H1 (cell line): ENCODE results near the gene HELT. TPM values are rescaled to one million over a fixed set of nuclear protein-coding genes. Genes with fewer than 3 reads are reported as not detected.

Source experiments
- ASH2L ChIP-seq: fragments of 200-600, 300-600 bp; sonication (generic); IDR thresholded peaks from one replicate; pipeline ENCODE4 v1.7.1; 2017; ENCODE audit warnings: low read length
- BACH1 ChIP-seq: IDR thresholded peaks from 2 replicates; pipeline ENCODE4 v1.6.1; 2012; ENCODE audit warnings: low read length, improper control_type of control experiment
- CBX5 ChIP-seq: fragments of 300-800, 300-1000 bp; sonication (generic); IDR thresholded peaks from 2 replicates; pipeline ENCODE4 v1.7.1; 2016; ENCODE audit warnings: antibody characterized with exemption, low read length, low read depth
- CEBPB ChIP-seq: IDR thresholded peaks from 2 replicates; pipeline ENCODE4 v1.6.1; 2012; ENCODE audit warnings: low read depth, low read length
- CHD2 ChIP-seq: IDR thresholded peaks from 2 replicates; pipeline ENCODE4 v1.6.1; 2012; ENCODE audit warnings: low read length, improper control_type of control experiment
- CREB1 ChIP-seq: IDR thresholded peaks from 2 replicates; pipeline ENCODE4 v1.6.1; 2012; ENCODE audit warnings: inconsistent platforms
- E2F6 ChIP-seq: IDR thresholded peaks from 2 replicates; pipeline ENCODE4 v1.6.1; 2012; ENCODE audit warnings: inconsistent platforms
- JUN ChIP-seq: IDR thresholded peaks from 2 replicates; pipeline ENCODE4 v1.6.1; 2011; ENCODE audit warnings: low read depth, mild to moderate bottlenecking, improper control_type of control experiment, low read length
- JUND ChIP-seq: IDR thresholded peaks from 2 replicates; pipeline ENCODE4 v1.6.1; 2011; ENCODE audit warnings: mild to moderate bottlenecking, improper control_type of control experiment, low read length
- MAFK ChIP-seq: IDR thresholded peaks from 2 replicates; pipeline ENCODE4 v1.6.1; 2012; ENCODE audit warnings: low read depth, mild to moderate bottlenecking, improper control_type of control experiment, low read length
- MAX ChIP-seq: IDR thresholded peaks from 2 replicates; pipeline ENCODE4 v1.6.1; 2012; ENCODE audit warnings: inconsistent platforms
- POU5F1 ChIP-seq: IDR thresholded peaks from 2 replicates; pipeline ENCODE4 v1.6.1; 2011; ENCODE audit warnings: low read depth, mild to moderate bottlenecking, low read length, moderate library complexity
- RAD21 ChIP-seq, 2 experiments: IDR thresholded peaks in 1 of 2; conservative IDR thresholded peaks in 1 of 2; 2 replicates each; pipeline ENCODE4 v1.6.1; 2011; ENCODE audit warnings: low read depth in 2 of 2, low read length in 2 of 2, improper control_type of control experiment in 1 of 2, inconsistent platforms in 1 of 2, mild to moderate bottlenecking in 1 of 2, moderate library complexity in 1 of 2
- RXRA ChIP-seq: IDR thresholded peaks from 2 replicates; pipeline ENCODE4 v1.6.1; 2011; ENCODE audit warnings: low read depth, mild to moderate bottlenecking, low read length, moderate library complexity; ENCODE audit not compliant: insufficient read depth
- SIN3A ChIP-seq, 2 experiments: IDR thresholded peaks in 1 of 2; conservative IDR thresholded peaks in 1 of 2; 2 replicates each; pipeline ENCODE4 v1.6.1; 2011 to 2012; ENCODE audit warnings: low read length in 2 of 2, improper control_type of control experiment in 1 of 2, low read depth in 1 of 2, mild to moderate bottlenecking in 1 of 2
- SIRT6 ChIP-seq: IDR thresholded peaks from one replicate; pipeline ENCODE4 v1.7.1; 2012; ENCODE audit warnings: low read length, inconsistent platforms
- SP1 ChIP-seq: IDR thresholded peaks from 2 replicates; pipeline ENCODE4 v1.6.1; 2011; ENCODE audit warnings: low read depth, low read length
- TAF7 ChIP-seq: optimal IDR thresholded peaks from 2 replicates; pipeline ENCODE3; 2011; ENCODE audit warnings: low read depth, mild to moderate bottlenecking, inconsistent platforms, low read length, moderate library complexity, borderline replicate concordance
- TBP ChIP-seq: IDR thresholded peaks from 2 replicates; pipeline ENCODE4 v1.6.1; 2011; ENCODE audit warnings: low read depth, low read length, improper control_type of control experiment
- TCF12 ChIP-seq: IDR thresholded peaks from 2 replicates; pipeline ENCODE4 v1.6.1; 2011; ENCODE audit warnings: low read depth, mild to moderate bottlenecking, low read length
- USF2 ChIP-seq: IDR thresholded peaks from 2 replicates; pipeline ENCODE4 v1.6.1; 2011; ENCODE audit warnings: low read length, improper control_type of control experiment
- YY1 ChIP-seq: IDR thresholded peaks from 2 replicates; pipeline ENCODE4 v1.6.1; 2011; ENCODE audit warnings: low read depth, mild to moderate bottlenecking, low read length
- ZNF274 ChIP-seq: IDR thresholded peaks from 2 replicates; pipeline ENCODE4 v1.7.0; 2012; ENCODE audit warnings: low read length, borderline replicate concordance; ENCODE audit errors: extremely low read depth
- polyA plus RNA-seq, 7 experiments: library from polyadenylated mRNA; depleted of rRNA in 3 of 7; stranded (reverse) in 5 of 7; unstranded in 2 of 7; fragments of >200 nt in 5 of 7; fragments of 200-250 nt in 2 of 7; gene quantifications; 1 replicate in 5 of 7; 2 replicates in 1 of 7; 4 replicates in 1 of 7; pipeline versions ENCODE4 v1.2.1 to v1.2.3, GENCODE V29; 2011 to 2013; ENCODE audit warnings: missing spikeins in 2 of 7, mixed read lengths in 2 of 7
- total RNA-seq: library from RNA; stranded (reverse); fragmentation: NEBNext Ultra II Directional; extraction: Animal tissue kit (Norgen Biotek cat#: 25700); gene quantifications from 2 replicates; pipeline ENCODE4 v1.2.1, GENCODE V29; 2021

The HELT gene
- total and polyA plus RNA-seq, 2 of the 8 experiments (the other 6 are each of a cell fraction or from before 2014, with no cell fraction given), result 0.32 to 0.35 TPM

GRCh38 chr4:184983672-184984356, 34.5 kb upstream of the HELT start (continued):
- TF ChIP-seq CHD2, result no peak
- TF ChIP-seq JUN, result no peak
- peak; percentile 81; the same call in 1 of the 2 replicates for TF ChIP-seq TCF12
- no peak for TF ChIP-seq MAX
- peak; percentile 73 to 78 for TF ChIP-seq RAD21 (IDR thresholded peaks at IDR 0.05 in 1 of 2, conservative IDR thresholded peaks at IDR 0.05 in 1 of 2; ENCODE audit: low read depth in 2 of 2, low read length in 2 of 2)
- TF ChIP-seq TBP, result no peak
- TF ChIP-seq TAF7, result no peak
- TF ChIP-seq SP1, result no peak
- peak; percentile 71; the same call in 1 of the 2 replicates for TF ChIP-seq BACH1
- no peak for TF ChIP-seq ZNF274
- TF ChIP-seq MAFK, result peak; percentile 9; the same call in 1 of the 2 replicates
- TF ChIP-seq CREB1, result no peak
- no peak for TF ChIP-seq YY1
- no peak for TF ChIP-seq JUND
- TF ChIP-seq CEBPB, result no peak
- TF ChIP-seq SIN3A (conservative IDR thresholded peaks at IDR 0.05 in 1 of 2, IDR thresholded peaks at IDR 0.05 in 1 of 2; ENCODE audit: low read depth in 1 of 2, low read length in 2 of 2), result no peak
- TF ChIP-seq POU5F1, result no peak
- no peak for TF ChIP-seq RXRA
- no peak for TF ChIP-seq SIRT6
- TF ChIP-seq E2F6, result no peak
- no peak for TF ChIP-seq ASH2L
- no peak for TF ChIP-seq USF2
- no peak for TF ChIP-seq CBX5
